ENCODE results near the gene RYK. TPM values are rescaled to one million over a fixed set of nuclear protein-coding genes. Genes with fewer than 3 reads are reported as not detected.

The RYK gene
- total RNA-seq, 4 donors from 2014 or later = 59.9 to 98.5 (median 93.4) TPM

- no peak for TF ChIP-seq CTCF (IDR thresholded peaks at IDR 0.05; ENCODE audit: low read depth)
Observed at GRCh38 chr3:134212967-134213665, 37.5 kb downstream of the RYK start.

GRCh38 chr3:134211797-134212196 lies 38.9 kb downstream of the RYK start:
- TF ChIP-seq CTCF (IDR thresholded peaks at IDR 0.05; ENCODE audit: low read depth) = no peak

- TF ChIP-seq CTCF (IDR thresholded peaks at IDR 0.05; ENCODE audit: low read depth) = no peak
Observed at GRCh38 chr3:134205451-134205850, 45.2 kb downstream of the RYK start.

- TF ChIP-seq CTCF (IDR thresholded peaks at IDR 0.05; ENCODE audit: low read depth) = no peak
Observed at GRCh38 chr3:134201201-134202130, 49.2 kb downstream of the RYK start.

- no peak for TF ChIP-seq CTCF (IDR thresholded peaks at IDR 0.05; ENCODE audit: low read depth)
Observed at GRCh38 chr3:134199240-134199639, 51.4 kb downstream of the RYK start.

- no peak for TF ChIP-seq CTCF (IDR thresholded peaks at IDR 0.05; ENCODE audit: low read depth)
Observed at GRCh38 chr3:134198414-134198813, 52.2 kb downstream of the RYK start.

GRCh38 chr3:134197681-134198261 lies 52.9 kb downstream of the RYK start:
- TF ChIP-seq CTCF (IDR thresholded peaks at IDR 0.05; ENCODE audit: low read depth) = no peak

All from subcutaneous adipose tissue (tissue), 4 donors.